HEK293 (cell line): ENCODE data around the gene NOG.

Source experiments
- CTCF ChIA-PET: fragments of 350-600 bp; formaldehyde crosslinking; extraction: SDS; loops from one replicate; lab custom pipeline; 2021; ENCODE audit warnings: antibody characterized with exemption; lab: Yijun Ruan, JAX
- POLR2A ChIA-PET: fragments of 300-600 bp; formaldehyde crosslinking; extraction: SDS; loops from one replicate; lab custom pipeline; 2020; ENCODE audit warnings: antibody characterized with exemption, inconsistent platforms; lab: Yijun Ruan, JAX
- H3K27ac ChIP-seq: fragments of 200-500 bp; sonication (Bioruptor generic); 2 replicates; pipeline ENCODE4 v1.5.1; 2014; ENCODE audit warnings: low read depth, low read length, control low read depth, inconsistent platforms; ENCODE audit errors: extremely low read depth
- H3K36me3 ChIP-seq, 2 experiments: fragments of 200-500 bp in 1 of 2; sonication (Bioruptor generic) in 1 of 2; 1 replicate in 1 of 2; 2 replicates in 1 of 2; pipeline ENCODE4 v1.5.1; 2014 to 2017; ENCODE audit warnings: inconsistent platforms in 2 of 2, low read length in 2 of 2; ENCODE audit not compliant: control insufficient read depth in 2 of 2, insufficient read depth in 1 of 2
- H3K4me1 ChIP-seq: fragments of 200-500 bp; sonication (Bioruptor generic); 2 replicates; pipeline ENCODE4 v1.5.1; 2014; ENCODE audit warnings: mild to moderate bottlenecking, low read length, inconsistent platforms; ENCODE audit not compliant: control insufficient read depth, insufficient read depth
- H3K4me3 ChIP-seq: 2 replicates; pipeline ENCODE4 v1.5.1; 2011; ENCODE audit warnings: low read depth, mild to moderate bottlenecking, control low read depth, low read length, moderate library complexity
- H3K9me3 ChIP-seq: fragments of 200-500 bp; sonication (Bioruptor generic); 2 replicates; pipeline ENCODE4 v1.5.1; 2014; ENCODE audit warnings: low read depth, low read length, inconsistent platforms; ENCODE audit not compliant: control insufficient read depth, insufficient read depth
- BCL11A ChIP-seq: fragments of 450-650 bp; formaldehyde crosslinking; IDR thresholded peaks from 2 replicates; pipeline ENCODE4 v1.5.1; 2016; ENCODE audit warnings: low read depth, missing biosample characterization, missing genetic modification characterization
- ELK4 ChIP-seq: IDR thresholded peaks from 2 replicates; pipeline ENCODE4 v1.6.1; 2011; ENCODE audit warnings: mild to moderate bottlenecking, low read depth, low read length, borderline replicate concordance
- GLI4 ChIP-seq: fragments of 450-650 bp; formaldehyde crosslinking; IDR thresholded peaks from 2 replicates; pipeline ENCODE4 v1.5.1; 2016; ENCODE audit warnings: missing biosample characterization, missing genetic modification characterization
- PRDM6 ChIP-seq: fragments of 450-650 bp; formaldehyde crosslinking; IDR thresholded peaks from 2 replicates; pipeline ENCODE4 v1.5.1; 2017; ENCODE audit warnings: missing biosample characterization, missing genetic modification characterization
- ZBTB20 ChIP-seq: fragments of 450-650 bp; formaldehyde crosslinking; IDR thresholded peaks from 2 replicates; pipeline ENCODE4 v1.5.1; 2016; ENCODE audit warnings: missing biosample characterization, missing genetic modification characterization
- ZBTB26 ChIP-seq: fragments of 450-650 bp; formaldehyde crosslinking; optimal IDR thresholded peaks from 2 replicates; pipeline ENCODE3; 2016; ENCODE audit warnings: missing biosample characterization, mild to moderate bottlenecking, missing genetic modification characterization
- ZNF148 ChIP-seq: fragments of 450-650 bp; formaldehyde crosslinking; IDR thresholded peaks from 2 replicates; pipeline ENCODE4 v1.5.0; 2017; ENCODE audit warnings: missing biosample characterization, missing genetic modification characterization, borderline replicate concordance
- ZNF16 ChIP-seq: fragments of 450-650 bp; formaldehyde crosslinking; IDR thresholded peaks from 2 replicates; pipeline ENCODE4 v1.5.1; 2016; ENCODE audit warnings: low read depth, missing biosample characterization, missing genetic modification characterization
- ZNF19 ChIP-seq: fragments of 450-650 bp; formaldehyde crosslinking; IDR thresholded peaks from 2 replicates; pipeline ENCODE4; 2016; ENCODE audit warnings: missing biosample characterization, missing genetic modification characterization, low read depth
- ZNF223 ChIP-seq: fragments of 450-650 bp; formaldehyde crosslinking; IDR thresholded peaks from 2 replicates; pipeline ENCODE4 v1.5.1; 2016; ENCODE audit warnings: missing biosample characterization, missing genetic modification characterization
- ZNF280C ChIP-seq: fragments of 450-650 bp; formaldehyde crosslinking; IDR thresholded peaks from 2 replicates; pipeline ENCODE4 v1.5.1; 2016; ENCODE audit warnings: missing biosample characterization, missing genetic modification characterization
- ZNF324 ChIP-seq: fragments of 450-650 bp; formaldehyde crosslinking; IDR thresholded peaks from 2 replicates; pipeline ENCODE4 v1.5.1; 2016; ENCODE audit warnings: missing biosample characterization, missing genetic modification characterization
- ZNF335 ChIP-seq: fragments of 450-650 bp; formaldehyde crosslinking; conservative IDR thresholded peaks from 2 replicates; pipeline ENCODE4 v1.5.1; 2016; ENCODE audit warnings: missing biosample characterization, missing genetic modification characterization
- ZNF398 ChIP-seq: fragments of 450-650 bp; formaldehyde crosslinking; IDR thresholded peaks from 2 replicates; pipeline ENCODE4 v1.5.1; 2017; ENCODE audit warnings: missing biosample characterization, missing genetic modification characterization
- ZNF513 ChIP-seq: fragments of 450-650 bp; IDR thresholded peaks from 2 replicates; pipeline ENCODE4 v1.5.1; 2018; ENCODE audit warnings: missing biosample characterization, missing genetic modification characterization
- ZNF548 ChIP-seq: fragments of 450-650 bp; formaldehyde crosslinking; IDR thresholded peaks from 2 replicates; pipeline ENCODE4 v1.5.1; 2016; ENCODE audit warnings: missing biosample characterization, missing genetic modification characterization
- ZNF660 ChIP-seq: fragments of 450-650 bp; IDR thresholded peaks from 2 replicates; pipeline ENCODE4 v1.5.1; 2018; ENCODE audit warnings: missing biosample characterization, mild to moderate bottlenecking, missing genetic modification characterization
- TF ChIP-seq, protein P1 (sequence below): fragments of 450-650 bp; formaldehyde crosslinking; IDR thresholded peaks from 2 replicates; pipeline ENCODE4 v1.5.1; 2016; ENCODE audit warnings: missing biosample characterization, missing genetic modification characterization, low read depth
- TF ChIP-seq, protein P2 (sequence below): fragments of 450-650 bp; formaldehyde crosslinking; IDR thresholded peaks from 2 replicates; pipeline ENCODE4 v1.5.1; 2016; ENCODE audit warnings: missing biosample characterization, missing genetic modification characterization

The NOG gene

GRCh38 chr17:56545106-56545505 lies 48.4 kb upstream of the NOG start:
- POLR2A ChIA-PET = no interaction called here
- H3K4me3 ChIP-seq = no peak overlapping the region
- H3K9me3 ChIP-seq = no peaks in the 10 kb centered on the region
- CTCF ChIA-PET = no interaction called here
- no peaks in the 10 kb centered on the region for H3K36me3 ChIP-seq
- no peaks in the 10 kb centered on the region for H3K4me1 ChIP-seq
- no peak overlapping the region for H3K27ac ChIP-seq
- TF ChIP-seq PRDM6 (tag by site-specific recombination) = no peak
- TF ChIP-seq ZNF16 (tag by site-specific recombination) = no peak
- TF ChIP-seq ZNF660 (tag by site-specific recombination) = no peak
- TF ChIP-seq, protein P1, sequence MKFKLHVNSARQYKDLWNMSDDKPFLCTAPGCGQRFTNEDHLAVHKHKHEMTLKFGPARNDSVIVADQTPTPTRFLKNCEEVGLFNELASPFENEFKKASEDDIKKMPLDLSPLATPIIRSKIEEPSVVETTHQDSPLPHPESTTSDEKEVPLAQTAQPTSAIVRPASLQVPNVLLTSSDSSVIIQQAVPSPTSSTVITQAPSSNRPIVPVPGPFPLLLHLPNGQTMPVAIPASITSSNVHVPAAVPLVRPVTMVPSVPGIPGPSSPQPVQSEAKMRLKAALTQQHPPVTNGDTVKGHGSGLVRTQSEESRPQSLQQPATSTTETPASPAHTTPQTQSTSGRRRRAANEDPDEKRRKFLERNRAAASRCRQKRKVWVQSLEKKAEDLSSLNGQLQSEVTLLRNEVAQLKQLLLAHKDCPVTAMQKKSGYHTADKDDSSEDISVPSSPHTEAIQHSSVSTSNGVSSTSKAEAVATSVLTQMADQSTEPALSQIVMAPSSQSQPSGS (tag by site-specific recombination) = no peak
- no peak for TF ChIP-seq ZBTB26 (tag by site-specific recombination)
- no peak for TF ChIP-seq ZNF223 (tag by site-specific recombination)

GRCh38 chr17:56545930-56546329 lies 47.6 kb upstream of the NOG start:
- Histone ChIP-seq H3K27ac (no peak overlapping the region), H3K36me3 (no peaks in the 10 kb centered on the region), H3K4me1 (no peaks in the 10 kb centered on the region), H3K4me3 (no peak overlapping the region), H3K9me3 (no peaks in the 10 kb centered on the region)
- CTCF ChIA-PET = interaction anchor here (1.5 kb wide), 1 partner anchor 10 kb away, joined by 5 read pairs; no protein-coding TSS in a partner anchor
- POLR2A ChIA-PET = no interaction called here
- no peak for TF ChIP-seq ZNF335 (tag by site-specific recombination)
- no peak for TF ChIP-seq ZNF148
- TF ChIP-seq ZNF324 = no peak
- no peak for TF ChIP-seq GLI4 (tag by site-specific recombination)
- no peak for TF ChIP-seq ZBTB20
- no peak for TF ChIP-seq ZNF513 (tag by site-specific recombination)
- TF ChIP-seq ZNF280C (tag by site-specific recombination) = no peak
- TF ChIP-seq ZNF19 (tag by site-specific recombination) = no peak
- TF ChIP-seq ZNF548 (tag by site-specific recombination) = no peak
- TF ChIP-seq, protein P2, sequence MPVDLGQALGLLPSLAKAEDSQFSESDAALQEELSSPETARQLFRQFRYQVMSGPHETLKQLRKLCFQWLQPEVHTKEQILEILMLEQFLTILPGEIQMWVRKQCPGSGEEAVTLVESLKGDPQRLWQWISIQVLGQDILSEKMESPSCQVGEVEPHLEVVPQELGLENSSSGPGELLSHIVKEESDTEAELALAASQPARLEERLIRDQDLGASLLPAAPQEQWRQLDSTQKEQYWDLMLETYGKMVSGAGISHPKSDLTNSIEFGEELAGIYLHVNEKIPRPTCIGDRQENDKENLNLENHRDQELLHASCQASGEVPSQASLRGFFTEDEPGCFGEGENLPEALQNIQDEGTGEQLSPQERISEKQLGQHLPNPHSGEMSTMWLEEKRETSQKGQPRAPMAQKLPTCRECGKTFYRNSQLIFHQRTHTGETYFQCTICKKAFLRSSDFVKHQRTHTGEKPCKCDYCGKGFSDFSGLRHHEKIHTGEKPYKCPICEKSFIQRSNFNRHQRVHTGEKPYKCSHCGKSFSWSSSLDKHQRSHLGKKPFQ = no peak
- no peak for TF ChIP-seq ELK4
- TF ChIP-seq ZNF398 = no peak
- TF ChIP-seq BCL11A (tag by site-specific recombination) = no peak
